Activated T-helper 9 cell treated with anti-CD3 and anti-CD28 coated beads, Interleukin-2, amount 50 U/mL, for 16 hours (primary cell): Measurements from ENCODE around the gene KLF15.

Experiments used
- DNase-seq: peaks from one replicate; pipeline ENCODE4 v3.0.0-alpha.2; 2020; ENCODE audit warnings: low read depth

Gene KLF15

DNA sequence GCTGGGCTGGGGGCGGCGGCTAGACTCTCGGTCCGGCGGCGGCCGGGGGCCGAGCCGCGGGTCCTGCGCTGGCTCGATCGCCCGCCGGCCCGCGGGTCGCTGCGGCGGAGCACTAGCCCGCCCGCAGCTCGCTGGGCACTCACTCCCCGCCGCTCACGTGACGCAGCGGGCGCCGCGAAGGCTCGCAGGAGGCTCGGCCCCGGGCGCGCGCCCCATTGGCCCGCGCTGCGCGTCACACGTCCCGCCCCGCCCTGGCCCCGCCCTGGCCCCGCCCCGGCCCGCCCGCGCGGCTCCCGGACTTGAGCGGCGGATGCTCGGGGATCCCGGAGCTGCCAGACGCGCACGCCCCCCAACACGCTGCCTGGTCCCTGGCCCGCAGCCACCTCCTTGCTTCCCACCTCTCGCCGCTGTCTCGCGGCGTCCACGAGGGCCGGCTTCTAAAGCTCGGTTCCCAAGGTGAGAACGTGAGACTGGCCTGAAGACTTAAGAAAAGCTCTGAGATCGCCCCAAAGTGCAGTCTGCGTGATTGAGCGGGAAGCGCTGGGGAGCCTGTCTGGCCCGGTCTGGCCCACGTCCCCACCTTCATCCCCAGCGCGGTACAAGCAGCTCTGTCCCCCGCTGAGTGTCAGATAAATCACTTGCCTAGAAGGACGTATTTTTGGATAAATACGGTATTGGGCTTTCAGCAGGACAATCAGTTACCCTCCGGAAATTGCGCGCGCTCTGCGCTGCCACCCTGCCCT is at the start of gene KLF15:
KLF15 (minus strand) TSS at position 114 of the 743 bp plus-strand sequence. CDS start 4,486 bp downstream, outside the sequence.
- DNase-seq = peak; percentile 60

DNA sequence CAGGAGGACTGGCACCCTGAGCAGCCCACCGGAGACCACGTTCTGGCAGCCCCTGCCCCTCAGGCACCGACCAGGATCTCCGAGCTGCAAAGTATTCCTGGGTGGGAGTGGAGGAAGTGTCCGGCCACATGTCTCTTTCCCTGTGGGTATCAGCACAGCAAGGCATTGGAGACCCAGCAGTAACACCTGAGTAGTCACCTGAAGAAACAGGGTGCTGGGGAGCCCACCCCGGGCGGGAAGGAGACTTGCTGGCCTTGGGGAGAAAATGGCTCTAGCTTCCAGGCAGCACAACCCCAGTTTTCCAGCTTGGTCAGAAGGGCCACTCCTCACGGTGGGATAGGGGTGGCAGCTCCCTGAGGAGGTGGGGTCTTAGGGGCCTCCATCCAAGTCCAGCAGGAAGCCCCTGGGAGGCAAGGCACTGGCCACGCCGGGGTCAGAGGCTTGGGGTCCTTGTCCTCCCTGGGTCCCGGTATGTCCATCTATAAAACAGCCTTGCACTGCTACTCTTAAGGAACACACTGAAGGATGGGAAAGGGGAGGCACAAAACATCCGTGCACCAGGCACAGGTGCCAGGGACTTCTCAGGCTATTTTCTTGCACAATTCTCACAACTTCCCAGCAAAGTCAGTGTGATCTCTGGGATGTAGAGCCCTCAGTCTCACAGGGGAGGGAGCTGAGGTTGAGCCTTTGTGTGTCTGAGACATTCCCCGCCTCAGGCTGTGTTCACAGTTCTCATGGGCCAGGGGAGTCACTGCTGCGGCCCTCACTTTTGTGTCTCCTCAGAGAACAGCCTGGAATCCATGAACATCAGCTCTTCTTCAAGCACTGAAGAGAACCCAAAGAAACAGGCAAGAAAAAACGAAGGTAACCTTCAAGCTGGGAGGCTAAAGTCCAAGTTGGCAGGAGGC is 49.4 kb upstream of the KLF15 start:
- no peak for DNase-seq

DNA sequence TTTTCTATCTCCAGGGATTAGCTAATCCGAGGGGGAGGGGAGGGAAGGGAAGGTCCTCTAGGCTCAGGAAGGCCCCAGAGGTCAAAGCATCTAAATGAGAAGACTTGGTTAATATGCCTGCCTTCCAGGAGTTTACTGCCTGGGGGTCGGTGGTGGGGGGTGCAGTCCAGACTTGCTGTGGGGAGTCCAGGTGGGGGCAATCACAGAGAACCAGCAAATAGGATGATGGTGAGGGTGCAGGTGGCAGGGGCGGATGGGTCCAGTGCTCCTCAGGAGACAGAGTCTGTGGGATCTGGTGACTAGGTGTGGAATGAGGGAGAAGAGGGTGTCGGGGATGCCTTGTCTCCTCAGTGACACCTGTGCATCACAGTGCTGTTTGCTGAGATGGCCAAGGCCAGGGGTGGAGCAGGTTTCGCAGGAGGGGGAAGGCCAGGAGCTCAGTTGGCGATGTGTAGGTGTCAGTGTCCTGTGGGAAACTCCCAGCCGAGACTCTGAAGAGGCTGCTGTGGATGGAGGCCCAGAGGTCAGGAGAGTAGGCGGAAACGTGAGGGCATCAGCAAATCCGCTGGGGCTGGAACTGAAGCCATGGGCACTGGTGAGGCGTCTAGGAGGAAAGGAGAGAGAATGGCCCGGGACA is 45.6 kb upstream of the KLF15 start:
- no peak for DNase-seq

DNA sequence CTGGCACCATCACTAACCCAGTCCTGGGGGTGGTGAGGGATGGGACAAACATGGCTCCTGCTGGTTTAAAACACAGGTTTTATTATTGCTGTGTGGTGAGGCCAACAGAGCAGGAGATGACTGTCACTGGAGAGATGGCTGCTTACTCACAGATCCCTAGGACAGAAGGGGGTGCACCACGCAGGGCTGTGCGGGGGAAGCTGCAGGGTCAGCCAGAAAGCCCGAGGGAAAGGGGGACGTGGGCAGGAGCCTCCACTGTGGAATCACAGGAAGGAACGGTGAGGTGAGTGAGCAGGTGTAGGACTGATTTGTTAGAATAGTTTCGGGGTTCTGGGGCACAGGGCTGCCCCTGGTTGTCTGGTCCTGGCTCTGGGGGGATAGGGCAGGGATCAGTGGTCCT is 45.0 kb upstream of the KLF15 start:
- DNase-seq = no peak

DNA sequence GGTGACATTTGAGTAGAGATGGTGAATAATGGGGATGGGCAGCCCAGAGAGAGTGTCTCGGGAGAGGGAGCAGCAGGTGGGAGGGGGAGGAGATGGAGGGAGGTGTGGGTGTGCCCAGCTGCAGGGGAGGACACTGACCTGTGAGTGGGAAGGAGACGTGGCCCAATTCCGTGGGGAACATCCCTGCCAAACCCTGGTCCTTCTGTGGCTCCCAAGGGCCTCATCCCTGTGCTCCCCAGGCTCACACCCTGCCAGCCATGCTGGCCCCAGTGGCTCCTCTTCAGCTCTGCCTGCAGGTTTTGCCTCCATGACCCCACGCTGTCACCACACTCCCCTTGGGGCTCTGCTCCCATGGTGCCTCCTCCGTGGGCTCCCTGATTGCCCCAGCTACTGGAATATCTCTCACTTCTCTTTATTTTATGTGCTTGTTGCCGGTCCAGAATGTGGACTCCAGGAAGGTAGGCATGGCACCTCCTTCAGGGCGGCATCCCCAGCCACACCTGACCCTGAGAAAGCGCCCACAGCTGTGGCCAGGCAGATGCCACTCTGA is 44.5 kb upstream of the KLF15 start:
- DNase-seq = no peak

DNA sequence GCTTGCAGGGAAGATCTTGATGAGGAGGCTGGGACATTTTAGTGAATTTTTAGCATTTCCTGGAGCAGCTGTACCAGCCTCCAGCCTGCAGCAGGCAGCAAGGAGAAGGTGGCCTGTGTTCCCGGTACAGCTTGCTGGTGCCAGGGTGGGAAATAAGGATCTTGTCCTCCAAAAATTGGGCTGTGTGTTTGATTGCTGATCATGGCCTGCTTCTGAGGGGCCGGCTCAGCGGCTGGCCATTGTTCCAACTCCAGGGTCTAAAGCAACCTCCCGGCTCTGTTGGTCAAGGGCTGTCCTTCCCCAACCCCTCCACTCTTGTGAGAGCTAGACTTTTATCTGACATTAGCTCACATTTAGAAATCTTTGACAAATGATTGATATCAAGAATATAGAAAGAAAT is 42.5 kb upstream of the KLF15 start:
- DNase-seq = no peak

DNA sequence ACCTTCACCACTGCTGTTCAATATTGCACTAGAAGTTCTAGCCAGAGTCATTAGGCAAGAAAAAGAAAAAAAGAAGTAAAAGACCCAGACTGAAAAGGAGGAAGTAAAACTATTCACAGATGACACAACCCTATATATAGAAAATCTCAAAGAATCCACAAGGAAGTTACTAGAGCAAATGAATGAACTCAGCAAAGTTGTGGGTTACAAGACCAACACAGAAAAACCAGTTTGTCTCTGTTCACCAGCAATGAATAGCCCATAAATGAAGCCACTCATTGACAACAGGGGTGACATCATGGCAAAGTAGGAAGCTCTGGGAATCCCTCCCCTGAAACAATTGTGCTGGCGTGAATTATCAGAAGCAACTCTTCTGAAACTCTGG is 42.1 kb upstream of the KLF15 start:
- no peak for DNase-seq

DNA sequence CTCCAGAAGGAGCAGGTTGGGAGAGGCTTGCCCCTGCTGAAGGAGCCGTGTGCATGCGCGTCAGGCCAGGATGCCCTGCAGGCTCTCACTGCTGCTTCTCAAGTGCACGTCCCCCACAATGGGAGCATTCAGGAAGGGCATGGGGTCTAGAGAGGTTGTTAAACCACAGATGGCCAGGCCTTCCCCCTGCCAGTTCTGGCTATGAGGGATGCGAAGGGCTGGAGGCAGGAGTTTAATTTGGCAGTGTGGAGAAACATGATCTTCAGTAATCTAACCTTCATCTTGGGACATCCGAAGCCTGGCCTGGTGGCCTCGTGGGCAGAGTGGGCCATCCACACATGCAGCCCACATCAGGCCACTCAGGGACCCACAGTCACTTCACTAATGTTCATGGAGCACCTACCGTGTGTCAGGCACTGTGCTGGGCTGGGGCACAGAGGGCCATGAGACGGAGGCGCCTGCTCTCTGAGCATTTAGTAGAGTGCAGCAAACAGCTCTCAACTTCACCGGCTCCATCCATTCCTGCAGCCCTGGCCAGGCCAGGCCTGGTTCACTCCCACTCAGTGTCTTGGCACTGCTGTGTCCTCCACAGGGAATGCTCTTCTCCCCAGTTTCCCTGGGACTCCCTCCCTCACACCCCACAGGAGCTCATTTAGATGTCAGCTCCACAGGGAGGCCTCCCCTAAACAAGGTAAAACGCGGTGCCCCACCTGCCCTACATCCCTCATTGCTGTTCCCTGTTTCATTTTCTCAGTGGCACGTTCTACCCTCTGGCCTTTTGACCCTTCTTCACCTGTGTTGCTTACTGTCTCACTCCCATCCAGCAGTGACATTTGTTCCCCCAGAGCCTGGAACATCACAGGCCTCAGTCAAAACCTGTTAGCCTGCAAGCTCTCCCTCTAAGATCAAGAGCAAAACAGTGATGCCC is 41.5 kb upstream of the KLF15 start:
- DNase-seq = no peak

DNA sequence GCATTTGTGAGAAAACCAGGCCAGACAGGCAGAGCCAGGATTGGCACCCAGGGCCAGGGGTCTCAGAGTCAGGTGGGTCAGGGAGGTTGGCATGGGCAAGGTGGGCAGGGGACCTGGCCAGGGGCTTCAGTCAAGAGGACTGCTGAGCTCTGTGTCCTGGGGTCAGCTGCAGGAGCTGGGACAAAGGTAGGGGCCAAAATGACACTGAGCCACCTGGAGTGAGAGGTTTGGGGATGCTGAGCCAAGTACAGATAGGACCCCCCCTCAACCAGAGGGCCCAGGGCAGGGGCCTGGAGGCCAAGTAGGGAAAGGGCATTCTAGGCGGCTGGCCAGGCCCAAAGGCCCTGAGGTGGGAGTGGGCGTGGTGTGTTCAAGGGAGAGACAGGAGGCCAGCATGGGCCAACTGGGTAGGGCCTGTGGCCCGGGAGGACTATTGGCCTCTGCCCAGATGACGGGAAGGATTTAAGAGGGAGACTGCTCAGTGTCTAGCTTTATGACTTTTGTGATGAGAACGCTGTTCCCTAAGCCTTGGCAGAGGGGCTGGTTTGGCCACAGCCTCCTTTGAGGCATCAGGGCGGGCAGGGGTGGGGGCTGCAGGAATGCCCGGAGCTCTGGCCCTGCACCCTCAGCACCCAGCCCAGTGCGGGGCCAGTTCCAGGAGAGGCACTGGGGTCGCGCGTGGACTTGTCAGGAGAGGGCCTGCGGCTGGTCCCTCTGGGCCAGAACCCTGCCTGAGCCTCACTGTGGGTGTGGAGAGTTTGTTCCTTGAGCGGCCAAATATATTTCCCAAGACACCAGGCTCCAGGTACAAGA is 40.6 kb upstream of the KLF15 start:
- DNase-seq = no peak

DNA sequence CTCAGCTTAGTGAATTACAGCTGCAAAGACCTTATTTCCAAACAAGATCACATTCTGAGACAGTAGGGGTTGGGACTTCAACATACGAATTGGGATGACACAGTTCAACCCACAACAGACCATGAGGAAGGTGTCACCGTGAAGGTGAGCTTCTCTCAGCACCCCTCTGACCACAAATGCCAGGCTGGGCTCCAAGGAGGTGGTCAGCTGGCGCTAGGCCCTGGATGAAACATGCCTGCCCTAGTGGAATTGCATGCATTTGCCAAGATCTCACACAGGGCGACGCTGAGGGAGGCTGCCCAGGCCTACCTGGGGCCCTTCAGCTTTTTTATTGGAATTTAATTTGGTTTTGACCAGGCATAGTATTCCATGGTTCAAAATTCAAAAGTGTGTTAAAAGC is 39.3 kb upstream of the KLF15 start:
- DNase-seq = no peak

DNA sequence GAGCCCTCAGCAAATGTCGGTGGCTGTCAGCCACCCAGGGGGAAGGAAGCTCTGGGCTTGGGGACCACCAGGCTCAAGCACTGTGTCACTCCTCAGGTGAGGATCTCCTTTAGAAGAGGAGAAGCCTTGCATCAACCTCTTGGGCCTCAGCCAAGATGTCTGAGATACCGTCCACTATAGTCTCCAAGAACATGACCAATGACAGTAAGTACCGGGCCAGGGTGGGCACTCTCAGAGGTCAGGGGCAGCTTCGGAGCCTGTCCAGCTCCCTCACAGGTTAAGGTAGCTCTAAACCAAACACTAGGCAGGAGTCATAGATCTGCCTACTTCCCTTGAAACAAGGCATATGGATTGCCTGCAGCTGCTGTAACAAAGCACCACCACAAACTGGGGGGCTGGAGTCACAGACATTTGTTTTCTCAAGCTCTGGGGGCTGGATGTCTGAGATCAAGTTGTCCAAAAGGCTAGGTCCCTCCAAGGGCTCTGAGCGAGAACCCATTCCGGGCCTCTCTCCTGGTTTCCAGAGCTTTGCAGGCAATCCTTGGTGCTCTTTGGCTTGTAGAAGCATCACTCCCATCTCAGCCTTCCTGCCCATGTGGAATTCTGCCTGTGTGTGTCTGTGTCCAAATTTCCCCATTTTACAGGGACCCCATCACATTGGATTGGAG is 38.8 kb upstream of the KLF15 start:
- no peak for DNase-seq

DNA sequence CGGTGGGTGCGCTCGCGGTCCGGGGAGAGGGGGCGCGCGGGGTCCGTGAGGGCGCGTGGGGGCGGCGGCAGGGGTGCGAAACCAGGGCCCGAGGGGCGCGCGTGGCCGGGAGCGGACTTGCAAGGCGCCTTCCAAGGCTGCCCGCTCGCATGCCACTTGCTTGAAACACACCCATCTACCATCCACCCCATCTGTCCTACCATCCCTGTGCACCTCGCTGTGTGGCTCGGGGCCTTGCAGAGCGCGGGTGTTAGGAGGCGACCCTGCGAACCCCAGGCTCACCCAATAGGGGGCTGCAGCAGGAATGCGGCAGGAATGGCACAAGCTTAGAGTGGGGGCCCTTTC is 37.7 kb upstream of the KLF15 start:
- DNase-seq = no peak

DNA sequence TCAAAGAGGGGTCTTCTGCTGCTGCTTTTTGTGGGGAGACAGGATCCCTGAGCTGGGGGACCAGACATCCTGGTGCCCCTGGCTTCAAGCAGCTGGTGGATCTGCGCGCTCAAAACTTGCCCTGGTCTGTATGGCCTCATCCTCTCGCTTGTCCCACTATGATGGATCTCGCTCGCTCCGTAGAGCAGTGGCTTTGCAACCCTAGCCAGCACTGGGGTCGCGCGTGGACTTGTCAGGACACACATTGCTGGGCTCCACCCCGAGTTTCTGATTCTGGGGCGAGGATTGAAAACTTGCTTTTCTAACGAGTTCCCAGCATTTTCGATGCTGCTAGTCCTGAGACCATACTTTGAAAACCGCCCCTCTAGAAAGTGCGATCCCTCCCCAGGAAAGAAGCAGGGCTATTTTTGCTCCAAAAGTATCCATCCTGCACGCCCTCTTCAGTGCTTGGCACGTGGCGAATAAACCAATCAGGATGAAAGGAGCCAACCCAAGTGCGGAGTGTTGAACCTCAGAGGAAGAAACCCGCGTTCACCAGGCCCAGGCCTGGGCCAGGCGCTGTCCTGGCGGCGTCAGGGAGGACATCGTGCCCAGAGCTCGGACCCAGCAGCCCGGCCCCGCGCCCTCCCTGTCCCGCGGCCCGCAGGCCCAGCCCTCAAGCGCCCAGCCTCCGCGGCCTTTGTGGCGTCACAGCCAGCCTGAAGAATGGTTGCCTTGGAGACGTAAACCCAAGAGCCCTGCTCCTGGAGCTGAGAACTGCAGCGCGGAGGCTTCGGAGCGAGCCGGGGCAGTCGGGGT is 37.2 kb upstream of the KLF15 start, which contains the start of gene CFAP100:
CFAP100 (plus strand) TSS at position 731 of the 798 bp plus-strand sequence. CDS start 1,092 bp downstream, outside the sequence.
- DNase-seq = no peak

DNA sequence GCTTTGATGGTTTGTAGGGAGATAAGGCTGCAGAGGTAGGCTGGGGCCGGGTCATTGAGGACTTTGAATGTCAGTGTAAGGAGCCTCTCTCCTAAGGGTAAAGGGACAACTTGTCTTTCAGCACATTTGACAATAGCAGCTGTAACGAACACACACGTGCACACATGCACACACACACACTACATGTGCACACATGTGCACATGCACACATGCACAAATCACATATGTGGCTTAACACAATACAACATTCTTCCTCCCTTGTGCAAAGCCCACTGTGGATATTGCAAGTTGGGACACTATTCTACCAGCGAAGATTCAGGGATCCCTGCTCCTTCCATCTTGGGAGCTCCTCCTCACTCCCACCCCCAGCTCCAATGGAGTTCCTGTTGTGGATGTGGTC is 36.4 kb upstream of the KLF15 start:
- no peak for DNase-seq

DNA sequence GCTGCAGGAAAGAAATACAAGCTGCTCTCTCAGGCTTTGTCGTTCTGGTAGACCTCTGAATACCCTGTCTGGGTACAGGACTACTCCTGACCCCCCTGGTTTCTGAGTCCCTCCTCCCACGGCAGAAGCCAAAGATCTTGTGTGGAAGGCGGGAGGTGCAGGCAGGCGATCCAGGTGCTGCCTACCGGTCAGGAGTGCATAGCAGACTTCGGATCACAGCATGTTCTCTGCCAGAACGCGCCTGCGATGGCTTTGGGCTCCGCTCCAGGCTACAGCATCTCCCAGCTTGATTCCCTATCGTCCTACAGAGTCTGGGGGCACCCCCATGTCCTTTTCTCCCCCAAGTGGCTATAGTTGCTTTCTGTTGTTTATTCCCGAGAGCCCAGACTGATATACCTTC is 35.0 kb upstream of the KLF15 start:
- no peak for DNase-seq

DNA sequence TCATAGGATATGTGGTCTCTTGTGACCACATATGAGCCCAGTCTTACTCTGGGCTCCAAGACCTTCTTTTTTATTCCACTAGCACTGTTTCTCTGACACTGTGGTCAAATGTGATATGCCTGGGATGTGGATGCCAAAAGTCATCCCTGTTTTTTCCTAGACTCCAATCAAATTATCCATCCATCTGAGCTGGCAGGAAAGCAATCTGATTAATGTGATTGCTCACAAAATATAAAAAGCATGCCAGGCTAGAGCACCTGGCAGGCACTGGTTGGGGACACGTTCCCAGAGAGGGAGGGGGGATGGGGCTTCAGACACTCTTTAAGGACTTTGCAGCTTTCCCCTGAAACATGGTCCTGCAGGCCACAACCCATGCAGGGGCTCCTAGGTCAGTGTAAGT is 34.4 kb upstream of the KLF15 start:
- DNase-seq = no peak

DNA sequence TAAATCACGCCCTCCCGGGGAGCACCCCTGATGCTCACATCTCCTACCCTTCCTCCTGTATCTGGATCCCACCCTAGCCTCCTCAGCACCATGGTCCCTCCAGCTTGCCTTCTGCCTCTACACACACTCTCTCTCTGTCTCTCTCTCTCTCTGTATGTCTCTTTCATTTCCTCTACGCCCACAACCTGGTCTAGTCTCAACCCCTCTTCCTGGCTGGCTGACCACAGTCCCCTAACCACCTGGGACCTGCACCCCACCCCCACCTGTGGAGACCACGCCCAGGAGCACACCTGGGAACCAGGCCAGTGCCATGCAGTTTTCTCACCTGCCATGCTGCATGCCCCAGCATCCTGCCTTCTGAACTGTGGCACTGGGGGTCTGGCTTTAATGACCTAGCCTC is 33.5 kb upstream of the KLF15 start:
- no peak for DNase-seq

DNA sequence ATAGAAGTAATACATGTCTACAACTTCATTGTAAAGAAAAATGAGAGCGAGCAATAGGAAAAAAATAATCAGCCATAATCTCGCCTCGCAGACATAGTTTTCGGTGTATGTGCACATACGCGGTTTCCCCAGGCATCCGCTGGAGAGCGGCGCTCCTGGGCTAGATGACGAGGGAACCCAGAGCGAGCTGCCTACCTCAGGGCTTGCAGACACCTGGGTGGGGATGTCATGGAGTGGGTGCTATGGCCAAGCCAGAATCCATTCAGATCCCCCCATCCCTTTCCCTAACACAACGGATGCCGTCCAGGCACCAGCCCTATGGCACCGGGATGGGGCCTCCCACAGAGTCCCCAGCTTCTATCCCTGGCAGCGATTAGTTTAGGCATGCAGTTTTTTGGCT is 33.0 kb upstream of the KLF15 start:
- no peak for DNase-seq

DNA sequence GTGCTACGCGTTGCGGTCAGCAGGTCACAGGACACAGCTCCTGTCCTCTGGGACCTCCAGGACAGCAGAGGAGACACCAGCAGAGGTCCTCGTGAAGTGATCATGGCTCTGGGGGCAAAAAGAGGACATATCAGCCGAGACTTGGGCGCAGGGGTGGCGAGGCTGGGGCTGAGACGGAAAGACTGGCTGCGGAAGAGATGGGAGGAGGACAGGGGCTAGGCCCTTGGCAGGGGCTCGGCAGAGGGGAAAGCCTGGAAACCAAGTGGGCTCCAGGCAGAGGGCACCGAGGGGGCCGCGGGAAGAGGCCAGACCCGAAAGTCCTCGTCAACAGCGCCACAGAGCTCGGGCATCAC is 32.6 kb upstream of the KLF15 start:
- DNase-seq = no peak
